Measurements from ENCODE around the gene TUG1. TPM values are rescaled to one million over a fixed set of nuclear protein-coding genes. Genes with fewer than 3 reads are reported as not detected.

Gene TUG1
- polyA plus RNA-seq, 1 of the 3 experiments (the other 2 are of a cell fraction), result 46.8 TPM

GRCh38 chr22:30949934-30950660 is 19.0 kb upstream of the TUG1 start:
- H3K4me2 ChIP-seq, result no peak overlapping the region
- H3K27ac ChIP-seq (ENCODE audit: low read depth in 2 of 2, low read length in 1 of 2), result no peak overlapping the region
- 96% methylated on average over 7 of the region's 7 CpGs for WGBS (ENCODE audit: low lambda C conversion rate)
- peaks cover 23 to 77% of the 10 kb centered on the region in 2 experiments for H3K36me3 ChIP-seq (replicated peaks in 1 of 2; ENCODE audit: control insufficient read depth in 1 of 2, insufficient read depth in 2 of 2, low read length in 1 of 2)
- ChIA-PET POLR2A (interaction anchor here (0.7 kb wide), 1 partner anchor 131 kb away, joined by 3 read pairs; the partner anchor contains the start of gene SMTN), CTCF (interaction anchor here (0.6 to 3.1 kb wide), 4 partner anchors 135 to 199 kb away, joined by 3 to 34 read pairs (median 4); no protein-coding TSS in a partner anchor)
- no peaks in the 10 kb centered on the region for H3F3A ChIP-seq (replicated peaks; ENCODE audit: insufficient read depth)
- DNase-seq, result no peak
- H3K27me3 ChIP-seq (ENCODE audit: insufficient read depth), result no peaks in the 10 kb centered on the region
- no peak overlapping the region for H2AFZ ChIP-seq (ENCODE audit: low read depth)
- H3K79me2 ChIP-seq (ENCODE audit: insufficient read depth), result no peaks in the 10 kb centered on the region
- H3K4me3 ChIP-seq (ENCODE audit: low read depth in 2 of 2, low read length in 1 of 2), result no peak overlapping the region
- no peak overlapping the region for H3K9ac ChIP-seq
- TF ChIP-seq EP300 (IDR thresholded peaks at IDR 0.05; ENCODE audit: borderline replicate concordance in 1 of 2, low read depth in 1 of 2, low read length in 1 of 2) (no peak), SIN3A (IDR thresholded peaks at IDR 0.05; ENCODE audit: borderline replicate concordance, low read depth, low read length) (no peak), NRF1 (IDR thresholded peaks at IDR 0.05; ENCODE audit: low read depth, low read length) (no peak), GATA2 (CRISPR knock-in tag; IDR thresholded peaks at IDR 0.05) (no peak), REST (IDR thresholded peaks at IDR 0.05; ENCODE audit: low read depth, low read length) (no peak), EZH2phosphoT487 (IDR thresholded peaks at IDR 0.05; ENCODE audit: borderline replicate concordance, low read depth) (no peak), NFIC (IDR thresholded peaks at IDR 0.05; ENCODE audit: borderline replicate concordance) (no peak), FOXM1 (IDR thresholded peaks at IDR 0.05; ENCODE audit: low read depth) (no peak), RXRA (IDR thresholded peaks at IDR 0.05; ENCODE audit: borderline replicate concordance, low read depth) (no peak), POLR2AphosphoS5 (IDR thresholded peaks at IDR 0.05; ENCODE audit: low read depth, low read length) (no peak), GABPA (IDR thresholded peaks at IDR 0.05; ENCODE audit: low read depth) (no peak), JUND (IDR thresholded peaks at IDR 0.05) (no peak), ELF1 (IDR thresholded peaks at IDR 0.05) (no peak)
- peaks cover 0 to 12% of the 10 kb centered on the region in 2 experiments; a peak in 1 of 4 replicates for H3K4me1 ChIP-seq (ENCODE audit: control insufficient read depth in 1 of 2, insufficient read depth in 2 of 2, low read depth in 1 of 2, low read length in 1 of 2)
- no peaks in the 10 kb centered on the region for H3K9me2 ChIP-seq
- H3K9me3 ChIP-seq, result no peaks in the 10 kb centered on the region
- no peaks in the 10 kb centered on the region for H4K20me1 ChIP-seq (ENCODE audit: insufficient read depth)

GRCh38 chr22:30953206-30953605 is 15.9 kb upstream of the TUG1 start:
- no peak for DNase-seq
- Histone ChIP-seq H3K27me3 (ENCODE audit: insufficient read depth) (no peaks in the 10 kb centered on the region), H3K79me2 (ENCODE audit: insufficient read depth) (no peaks in the 10 kb centered on the region; the same call in 1 of the 2 replicates), H3K9me2 (no peaks in the 10 kb centered on the region), H3K36me3 (replicated peaks in 1 of 2; ENCODE audit: control insufficient read depth in 1 of 2, insufficient read depth in 2 of 2, low read length in 1 of 2) (peaks cover 18 to 54% of the 10 kb centered on the region in 2 experiments), H4K20me1 (ENCODE audit: insufficient read depth) (no peaks in the 10 kb centered on the region), H3K4me1 (ENCODE audit: control insufficient read depth in 1 of 2, insufficient read depth in 2 of 2, low read depth in 1 of 2, low read length in 1 of 2) (no peaks in the 10 kb centered on the region), H3K9me3 (no peaks in the 10 kb centered on the region), H2AFZ (ENCODE audit: low read depth) (no peak overlapping the region), H3K4me3 (ENCODE audit: low read depth in 2 of 2, low read length in 1 of 2) (no peak overlapping the region), H3F3A (replicated peaks; ENCODE audit: insufficient read depth) (no peaks in the 10 kb centered on the region), H3K27ac (ENCODE audit: low read depth in 2 of 2, low read length in 1 of 2) (no peak overlapping the region), H3K4me2 (no peak overlapping the region), H3K9ac (no peak overlapping the region)
- POLR2A ChIA-PET, result no interaction called here
- 93% methylated on average over 2 of the region's 2 CpGs for WGBS (ENCODE audit: low lambda C conversion rate)
- CTCF ChIA-PET, result interaction anchor here (0.9 kb wide), 1 partner anchor 136 kb away, joined by 3 read pairs; no protein-coding TSS in a partner anchor
- TF ChIP-seq GATA2 (CRISPR knock-in tag; IDR thresholded peaks at IDR 0.05) (no peak), FOSL2 (IDR thresholded peaks at IDR 0.05; ENCODE audit: borderline replicate concordance, low read depth) (no peak), EP300 (IDR thresholded peaks at IDR 0.05; ENCODE audit: borderline replicate concordance in 1 of 2, low read depth in 1 of 2, low read length in 1 of 2) (no peak), CTCF (IDR thresholded peaks at IDR 0.05) (no peak), GABPA (IDR thresholded peaks at IDR 0.05; ENCODE audit: low read depth) (no peak), TEAD4 (IDR thresholded peaks at IDR 0.05; ENCODE audit: borderline replicate concordance, insufficient read depth) (no peak), ZBTB33 (IDR thresholded peaks at IDR 0.05; ENCODE audit: borderline replicate concordance, low read depth) (no peak), NFIC (IDR thresholded peaks at IDR 0.05; ENCODE audit: borderline replicate concordance) (no peak), TCF12 (IDR thresholded peaks at IDR 0.05) (no peak), CHD2 (IDR thresholded peaks at IDR 0.05; ENCODE audit: low read length, partially characterized antibody) (no peak)
